Astrocyte (in vitro differentiated cells and primary cell): Measurements from ENCODE around the gene TMSB10.

Experiments
- CTCF ChIP-seq: IDR thresholded peaks from 2 replicates; pipeline ENCODE4 v1.5.1; 2011; ENCODE audit warnings: low read depth, mild to moderate bottlenecking, inconsistent platforms, low read length, moderate library complexity; ENCODE audit not compliant: insufficient read depth
- EZH2 ChIP-seq: IDR thresholded peaks from 2 replicates; pipeline ENCODE4 v1.6.1; 2012; ENCODE audit warnings: mild to moderate bottlenecking, low read length, inconsistent platforms; ENCODE audit not compliant: insufficient read depth

GRCh38 chr2:84858123-84858522 lies 47.3 kb upstream of the TMSB10 start:
- TF ChIP-seq CTCF (no peak), EZH2 (no peak)
